GM08714 (cell line): ENCODE data around the gene IRX1.

Experiments used
- H3K4me3 ChIP-seq: fragments of 200-500 bp; sonication (Bioruptor generic); 2 replicates; pipeline ENCODE4 v1.5.1; 2014; ENCODE audit warnings: mild to moderate bottlenecking, low read length, inconsistent platforms
- ZNF274 ChIP-seq: IDR thresholded peaks from 2 replicates; pipeline ENCODE4 v1.6.1; 2012; ENCODE audit warnings: mild to moderate bottlenecking, low read depth, low read length

Gene IRX1

DNA sequence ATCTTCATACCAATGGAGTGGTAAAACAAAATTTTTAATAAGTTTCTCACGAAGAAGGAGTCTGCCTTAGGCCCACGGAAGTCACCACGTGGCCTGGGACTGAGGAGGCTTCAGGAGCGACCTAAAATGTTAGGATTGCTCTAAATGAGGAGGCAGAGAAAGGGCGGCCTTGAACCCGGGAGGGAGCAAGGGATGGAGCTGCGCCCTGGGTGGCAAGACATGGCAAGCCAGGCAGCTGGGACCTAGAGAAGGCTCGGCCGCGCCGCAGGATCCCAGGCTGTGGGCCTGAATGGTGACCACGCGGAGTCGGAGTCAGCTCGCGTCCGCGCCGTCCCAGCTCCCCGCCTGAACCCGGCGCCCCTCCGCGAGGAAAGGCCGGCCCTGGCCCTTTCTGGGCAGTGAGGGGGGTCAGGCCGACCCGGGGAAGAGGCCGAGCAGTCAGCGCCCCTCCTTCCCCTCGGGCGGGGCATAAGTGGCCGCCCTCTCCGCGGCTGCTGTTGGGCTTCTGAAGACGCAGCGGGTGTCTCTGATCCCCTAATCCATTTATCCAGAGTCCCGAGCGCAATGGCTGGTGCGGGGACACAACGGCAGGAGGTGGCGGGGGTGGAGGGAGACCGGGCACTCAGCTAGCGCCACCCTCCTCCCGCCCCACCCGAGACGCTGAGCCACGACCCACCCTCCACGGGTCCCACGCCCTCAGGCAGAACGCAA lies 10.6 kb downstream of the IRX1 start:
- no peak overlapping the region for H3K4me3 ChIP-seq
- TF ChIP-seq ZNF274, result no peak

DNA sequence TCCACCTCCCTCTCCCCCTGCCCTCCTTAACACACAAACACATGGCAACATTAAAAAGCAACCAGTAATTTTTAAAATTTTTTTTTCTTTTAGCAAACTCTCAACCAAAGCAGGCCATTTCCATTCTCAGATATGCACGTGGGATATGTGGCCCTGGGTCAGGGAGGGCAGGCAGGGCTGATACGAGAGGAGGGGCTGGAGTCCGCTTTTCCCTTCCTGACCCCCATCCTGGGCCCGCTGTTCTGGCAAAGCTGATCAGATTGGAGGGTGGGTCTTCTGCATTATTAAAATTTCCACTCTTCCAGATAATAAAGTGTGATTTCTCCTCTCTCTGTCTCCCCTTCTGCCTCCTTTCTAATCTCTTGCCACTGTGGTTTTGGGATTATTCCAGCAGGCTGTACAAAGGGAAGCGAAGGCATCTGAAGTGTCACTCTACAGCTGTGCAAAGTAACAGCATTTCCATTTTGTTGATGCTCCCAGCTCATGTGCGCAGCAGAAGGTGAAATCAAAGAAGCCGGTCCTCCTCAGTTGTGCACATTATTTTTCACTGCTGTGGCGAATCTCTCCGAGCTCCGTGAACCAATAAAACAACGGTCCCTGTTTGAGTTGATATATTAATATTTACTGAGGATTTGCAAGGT lies 12.0 kb downstream of the IRX1 start:
- no peak for TF ChIP-seq ZNF274
- no peak overlapping the region for H3K4me3 ChIP-seq

DNA sequence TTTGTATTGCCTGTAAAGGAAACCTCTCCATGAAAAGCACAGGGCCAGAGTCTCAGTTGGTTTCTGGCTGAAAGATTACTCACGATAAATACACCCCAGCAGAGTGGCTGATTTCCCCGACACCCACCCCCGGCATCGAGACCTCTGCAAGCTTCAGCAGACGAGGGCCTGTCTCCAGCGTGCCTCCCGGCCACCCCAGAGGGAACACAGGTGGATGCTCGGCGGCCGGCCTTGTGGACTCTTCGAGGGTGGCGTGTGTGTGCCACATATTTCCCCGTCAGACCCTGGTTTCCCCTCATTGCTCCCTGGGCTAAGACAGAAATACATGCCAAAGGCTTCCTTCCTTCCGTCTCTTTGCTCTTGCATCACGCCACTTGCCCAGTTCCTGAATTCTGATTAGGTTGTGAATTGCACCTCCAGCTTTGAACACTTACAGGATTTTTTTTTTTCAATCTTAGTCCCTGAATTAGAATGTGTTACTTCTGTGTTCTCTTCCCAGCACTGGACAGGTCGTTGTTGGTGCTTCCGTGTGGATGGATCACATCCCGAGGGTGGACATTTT lies 13.6 kb downstream of the IRX1 start:
- no peak for TF ChIP-seq ZNF274
- no peak overlapping the region for H3K4me3 ChIP-seq

DNA sequence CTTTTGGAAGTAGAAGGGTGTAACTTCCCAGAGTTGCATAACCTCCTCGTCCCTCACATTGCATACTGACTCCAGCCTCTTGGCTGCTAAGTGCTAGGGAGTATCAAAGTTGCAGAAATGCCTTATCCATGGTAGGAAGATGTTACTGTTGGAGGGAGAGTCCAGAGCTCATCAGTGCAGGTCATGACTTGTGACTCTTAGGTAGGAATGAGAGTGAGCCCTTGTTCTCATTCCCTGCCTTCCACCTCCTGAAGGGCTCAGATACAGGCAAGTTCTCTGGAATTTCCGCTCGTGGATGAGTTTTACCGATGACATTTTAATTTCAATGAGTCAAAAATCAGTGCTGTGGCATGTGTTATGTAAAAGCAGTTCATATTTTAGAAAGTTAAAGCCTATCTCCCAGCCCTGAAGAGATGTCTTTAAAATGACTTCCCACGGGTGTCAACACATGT lies 17.0 kb downstream of the IRX1 start:
- TF ChIP-seq ZNF274, result no peak
- H3K4me3 ChIP-seq, result no peak overlapping the region

DNA sequence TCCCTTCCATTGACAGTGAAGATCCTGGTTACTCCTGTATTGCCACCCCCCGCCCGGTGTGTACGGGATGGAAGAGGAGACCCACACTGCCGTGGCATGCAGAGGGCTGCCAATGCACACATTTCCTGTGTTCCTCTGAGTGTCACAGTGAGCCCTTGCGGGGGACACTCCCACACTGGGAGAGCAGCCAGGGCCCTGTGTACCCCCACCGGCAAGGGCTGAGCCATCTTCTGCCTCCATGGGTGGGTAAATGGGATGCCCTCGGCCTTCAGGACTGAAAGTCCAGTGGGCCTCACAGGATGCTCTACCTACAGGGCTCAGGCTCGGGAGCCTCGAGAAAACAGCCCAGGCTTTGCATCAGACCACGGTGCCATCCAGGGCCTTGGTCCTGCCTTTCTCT lies 18.1 kb downstream of the IRX1 start:
- no peak for TF ChIP-seq ZNF274
- no peak overlapping the region for H3K4me3 ChIP-seq

DNA sequence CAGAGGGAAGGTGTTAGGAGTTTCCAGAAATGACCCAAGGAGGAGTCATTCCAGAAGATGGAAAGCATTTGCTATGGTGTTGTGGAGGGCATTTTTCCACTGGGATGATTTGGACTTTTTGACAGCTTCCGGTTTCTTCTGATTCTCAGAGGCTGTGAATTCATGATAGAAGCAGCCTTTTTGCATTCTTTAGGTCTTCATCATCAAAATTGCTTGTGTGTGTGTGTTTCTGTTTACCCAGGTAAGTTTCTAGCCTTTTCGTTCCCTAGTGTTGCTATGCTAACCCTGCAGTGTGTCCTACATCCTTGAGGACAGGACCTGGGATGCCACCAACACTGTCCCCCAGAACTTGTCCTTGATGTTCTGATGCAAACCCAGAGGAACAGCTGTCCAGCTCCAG lies 19.6 kb downstream of the IRX1 start:
- TF ChIP-seq ZNF274, result no peak
- H3K4me3 ChIP-seq, result no peak overlapping the region

DNA sequence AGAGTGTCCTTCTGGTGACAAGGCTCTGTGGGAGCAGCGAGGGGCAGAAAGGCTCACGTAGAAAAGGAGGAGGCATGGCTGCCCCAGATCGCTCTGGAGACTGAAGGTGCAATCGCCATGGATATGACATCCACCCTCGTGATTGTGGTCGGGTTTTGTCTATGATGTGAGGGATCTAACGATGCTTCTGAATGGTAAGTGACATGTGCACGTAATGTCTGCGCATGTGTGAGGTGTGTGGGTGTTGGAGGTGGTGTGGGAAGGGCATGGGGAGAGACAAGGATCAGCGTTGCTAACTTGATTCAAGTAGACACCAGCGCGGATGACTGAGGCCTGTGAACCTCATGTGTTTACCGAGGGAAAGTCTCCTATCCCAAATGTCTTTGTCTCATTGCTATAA lies 20.2 kb downstream of the IRX1 start:
- H3K4me3 ChIP-seq, result no peak overlapping the region
- no peak for TF ChIP-seq ZNF274

DNA sequence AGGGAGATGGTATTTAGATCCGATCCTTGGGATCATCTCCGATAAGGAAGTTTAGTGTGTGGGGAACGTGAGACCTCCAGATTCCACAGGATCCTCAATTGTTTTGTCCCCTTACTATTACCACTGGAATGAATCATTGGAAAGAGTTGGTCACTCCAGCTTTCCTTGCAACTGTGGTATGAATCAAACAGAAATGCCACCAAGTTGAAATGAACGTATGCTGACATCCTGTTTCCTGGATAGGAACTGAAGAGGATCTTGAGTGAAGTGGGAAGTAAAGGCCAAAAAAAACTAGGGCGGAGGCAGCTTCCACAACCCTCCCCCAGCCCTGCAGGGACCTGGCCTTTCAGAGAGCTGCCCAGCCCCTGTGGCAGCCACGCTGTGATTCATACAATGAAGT lies 23.9 kb downstream of the IRX1 start:
- H3K4me3 ChIP-seq, result no peak overlapping the region
- no peak for TF ChIP-seq ZNF274

DNA sequence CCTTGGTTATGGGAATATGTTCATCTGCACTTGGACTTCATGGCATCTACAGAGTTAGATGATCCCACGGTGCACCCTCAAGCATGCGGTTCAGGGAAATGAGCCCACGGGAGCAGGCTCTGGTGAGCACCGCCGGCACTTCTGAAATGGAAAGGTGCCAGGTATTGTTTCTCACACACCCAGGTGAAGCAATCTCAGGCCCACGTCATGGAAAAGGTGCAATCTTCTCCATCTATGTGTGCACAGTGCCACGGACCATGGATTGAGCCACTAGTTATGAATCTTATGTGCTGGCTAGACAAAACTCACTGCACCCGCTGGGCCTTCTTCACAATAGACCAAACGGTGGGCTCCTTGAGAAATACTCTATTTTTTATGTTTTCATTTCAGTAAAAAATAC lies 27.3 kb downstream of the IRX1 start:
- TF ChIP-seq ZNF274, result no peak
- H3K4me3 ChIP-seq, result no peak overlapping the region

DNA sequence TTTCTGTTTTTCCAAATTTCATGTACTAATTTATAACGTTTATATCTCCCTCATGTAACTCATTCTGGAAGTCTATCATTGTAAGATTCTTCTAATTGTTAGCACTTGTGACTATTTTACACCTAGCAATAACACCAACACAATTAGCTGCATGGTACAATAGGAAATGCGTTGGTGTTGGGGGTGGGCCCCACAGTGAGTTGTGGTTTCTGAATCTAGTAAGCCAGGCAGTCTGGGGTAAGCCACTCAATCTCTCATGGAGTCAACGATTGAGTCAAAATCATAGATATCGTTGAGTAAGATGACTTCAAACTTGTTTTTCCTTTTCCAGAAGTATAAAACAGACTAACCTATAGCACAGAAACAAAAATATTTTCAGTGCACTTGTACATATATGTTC lies 30.0 kb downstream of the IRX1 start:
- no peak for TF ChIP-seq ZNF274
- no peak overlapping the region for H3K4me3 ChIP-seq

DNA sequence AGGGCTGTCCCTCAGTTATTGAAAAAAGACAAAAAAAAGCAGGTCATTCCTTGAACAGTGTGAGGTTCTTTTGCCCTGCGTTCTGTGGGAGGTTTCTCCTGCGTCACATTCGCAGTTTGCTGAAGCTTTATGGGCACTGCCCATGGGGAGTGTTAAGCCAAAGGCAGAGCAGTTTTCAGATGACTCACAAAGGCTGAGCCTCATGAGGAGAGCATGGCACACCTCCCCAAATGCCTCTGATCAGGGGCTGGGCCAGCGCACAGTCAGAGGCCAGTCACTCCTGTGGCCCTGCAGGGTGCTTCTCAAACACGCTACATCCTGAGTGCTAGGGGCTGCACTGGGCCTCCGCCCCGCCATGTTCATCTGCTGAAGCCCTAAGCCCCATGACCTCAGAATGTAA lies 38.4 kb downstream of the IRX1 start:
- no peak overlapping the region for H3K4me3 ChIP-seq
- no peak for TF ChIP-seq ZNF274

DNA sequence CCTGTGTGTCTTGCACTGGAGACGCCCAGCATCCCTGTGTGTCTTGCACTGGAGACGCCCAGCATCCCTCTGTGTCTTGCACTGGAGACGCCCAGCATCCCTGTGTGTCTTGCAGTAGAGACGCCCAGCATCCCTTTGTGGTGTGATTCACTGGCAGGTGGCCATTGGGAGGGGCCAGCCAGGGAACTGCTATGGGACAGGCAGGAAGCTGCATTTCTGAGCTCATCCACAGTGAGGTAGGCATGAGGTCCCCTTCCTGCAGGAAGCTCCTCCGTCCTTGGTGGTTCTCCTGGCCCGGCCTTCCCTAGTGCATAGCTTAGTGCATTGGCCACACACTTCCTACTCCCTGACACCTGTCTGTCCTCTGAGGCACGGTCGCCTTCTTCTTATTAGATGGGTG lies 43.5 kb downstream of the IRX1 start:
- H3K4me3 ChIP-seq, result no peak overlapping the region
- no peak for TF ChIP-seq ZNF274

DNA sequence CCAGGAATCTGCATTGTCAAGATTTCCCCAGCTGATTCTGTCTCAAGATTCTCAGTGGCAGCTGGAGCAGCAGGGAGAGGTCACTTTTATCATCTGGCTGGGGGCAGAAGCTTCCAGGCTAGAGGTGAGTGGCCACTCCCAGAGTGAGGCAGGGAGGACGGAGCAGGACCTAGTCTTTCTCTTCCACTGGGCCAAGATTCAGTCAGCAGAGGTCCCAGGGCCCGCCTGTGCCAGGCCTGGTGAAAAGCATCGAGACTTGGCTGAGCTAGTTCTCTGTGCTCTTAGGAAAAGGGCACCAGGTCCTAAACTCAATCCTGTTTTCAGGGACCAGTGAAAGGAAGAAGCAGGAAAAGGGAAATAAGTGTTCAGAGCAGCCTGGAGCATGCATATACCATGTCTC lies 46.6 kb downstream of the IRX1 start:
- no peak overlapping the region for H3K4me3 ChIP-seq
- no peak for TF ChIP-seq ZNF274

DNA sequence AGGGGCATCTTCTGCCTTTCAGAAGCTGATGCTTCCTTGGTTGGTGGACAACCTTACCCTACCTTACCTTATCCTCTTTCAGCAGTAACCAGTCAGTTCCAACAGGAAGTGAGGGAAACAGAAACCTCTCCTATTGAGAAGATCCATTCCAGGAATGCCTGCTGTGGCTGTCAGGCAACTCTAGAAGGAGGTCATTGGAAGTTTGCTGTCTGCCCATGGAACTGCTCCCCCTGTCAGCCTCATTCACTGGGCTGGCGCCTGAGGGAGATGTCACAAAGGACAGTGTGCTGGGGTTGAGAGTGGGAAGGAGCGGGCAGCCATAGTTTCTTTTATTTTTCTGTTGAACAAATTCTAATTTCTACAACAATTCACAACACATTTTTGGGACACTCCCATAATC lies 54.7 kb downstream of the IRX1 start:
- H3K4me3 ChIP-seq, result no peak overlapping the region
- TF ChIP-seq ZNF274, result no peak

DNA sequence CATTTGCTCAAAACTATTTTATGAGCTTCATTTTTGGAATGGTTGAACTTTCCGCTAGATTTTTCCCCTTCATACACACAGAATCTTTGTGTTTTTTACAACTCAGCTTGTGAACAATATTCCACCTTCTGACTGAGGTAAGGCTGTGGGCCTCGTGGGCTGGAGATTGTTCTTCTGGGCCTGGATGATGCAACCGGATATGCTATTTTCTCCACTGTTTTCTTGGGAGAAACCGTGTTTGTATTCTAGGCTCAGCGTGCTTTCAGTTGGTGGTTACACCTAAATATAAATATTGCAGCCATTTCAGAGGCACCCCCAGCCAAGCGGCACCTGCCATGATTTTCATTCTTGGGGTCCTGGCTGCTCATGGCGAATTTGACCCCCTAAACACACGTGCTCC lies 55.2 kb downstream of the IRX1 start:
- TF ChIP-seq ZNF274, result no peak
- H3K4me3 ChIP-seq, result no peak overlapping the region
